ENCODE measurements around the gene EPB41.

- no peak for TF ChIP-seq HDAC6 (IDR thresholded peaks at IDR 0.05; ENCODE audit: low read depth, low read length)
- no peak for TF ChIP-seq EZH2 (IDR thresholded peaks at IDR 0.05; ENCODE audit: low read depth, low read length, severe bottlenecking)
- TF ChIP-seq HDAC2 (IDR thresholded peaks at IDR 0.05; ENCODE audit: borderline replicate concordance in 1 of 2, low read depth in 2 of 2, low read length in 2 of 2): no peak
- TF ChIP-seq RAD21 (IDR thresholded peaks at IDR 0.05 in 1 of 2, conservative IDR thresholded peaks at IDR 0.05 in 1 of 2; ENCODE audit: low read depth in 2 of 2, low read length in 2 of 2): peak; percentile 70 to 80
- TF ChIP-seq CTCF (IDR thresholded peaks at IDR 0.05; ENCODE audit: control extremely low read depth in 1 of 3, insufficient read depth in 1 of 3, low read depth in 1 of 3, low read length in 3 of 3): peak; percentile 68 to 83 (median 73)
- TF ChIP-seq BACH1 (IDR thresholded peaks at IDR 0.05; ENCODE audit: low read length): no peak
- no peak for TF ChIP-seq POLR2A (IDR thresholded peaks at IDR 0.05; ENCODE audit: control extremely low read depth in 1 of 2, low read depth in 2 of 2, low read length in 2 of 2)
- no peak for TF ChIP-seq KDM5A (IDR thresholded peaks at IDR 0.05; ENCODE audit: low read length)
These were observed 20.8 kb upstream of the EPB41 start for GRCh38 chr1:28893403-28894102.
